Osteoblast (primary cell): Measurements from ENCODE around the gene PSMA8. TPM values are rescaled to one million over a fixed set of nuclear protein-coding genes. Genes with fewer than 3 reads are reported as not detected.
"Not testable (repeated sequence)": the region's sequence is repeated elsewhere in the genome, so short reads cannot be mapped to it uniquely, and the experiment has no call there.

Experiments used
- DNase-seq: peaks from one replicate; pipeline ENCODE4 v3.0.0; 2011; ENCODE audit warnings: low spot score, mixed read lengths; ENCODE audit not compliant: insufficient read length; ENCODE audit errors: missing footprints
- H2AFZ ChIP-seq: 2 replicates; pipeline ENCODE4 v1.6.0; 2011; ENCODE audit warnings: mild to moderate bottlenecking, low read length
- H3K27ac ChIP-seq: 2 replicates; pipeline ENCODE4 v1.5.1; 2011; ENCODE audit warnings: mild to moderate bottlenecking, low read depth, low read length, moderate library complexity
- H3K27me3 ChIP-seq: 2 replicates; pipeline ENCODE4 v1.6.0; 2012; ENCODE audit warnings: mild to moderate bottlenecking, control low read depth, inconsistent platforms, low read length, moderate library complexity; ENCODE audit not compliant: insufficient read depth
- H3K36me3 ChIP-seq: 2 replicates; pipeline ENCODE4 v1.5.1; 2011; ENCODE audit warnings: mild to moderate bottlenecking, low read length, control low read depth, moderate library complexity; ENCODE audit not compliant: insufficient read depth
- H3K4me1 ChIP-seq: 2 replicates; pipeline ENCODE4 v1.5.1; 2011; ENCODE audit warnings: mild to moderate bottlenecking, low read length, control low read depth, moderate library complexity; ENCODE audit not compliant: insufficient read depth
- H3K4me2 ChIP-seq: 2 replicates; pipeline ENCODE4 v1.6.0; 2011; ENCODE audit warnings: mild to moderate bottlenecking, low read length; ENCODE audit not compliant: insufficient read depth
- H3K4me3 ChIP-seq: fragments of 200-600 bp; sonication (generic); 3 replicates; pipeline ENCODE4 v1.5.1; 2012; ENCODE audit warnings: mild to moderate bottlenecking, low read length, inconsistent platforms; ENCODE audit not compliant: insufficient read depth
- H3K79me2 ChIP-seq: 2 replicates; pipeline ENCODE4 v1.6.0; 2012; ENCODE audit warnings: mild to moderate bottlenecking, low read length, control low read depth, inconsistent platforms; ENCODE audit not compliant: insufficient read depth
- H3K9me3 ChIP-seq: 2 replicates; pipeline ENCODE4 v1.5.1; 2011; ENCODE audit warnings: low read depth, low read length, control low read depth
- H4K20me1 ChIP-seq: 2 replicates; pipeline ENCODE4 v1.6.0; 2012; ENCODE audit warnings: mild to moderate bottlenecking, low read length, control low read depth; ENCODE audit not compliant: insufficient read depth
- CTCF ChIP-seq: IDR thresholded peaks from 2 replicates; pipeline ENCODE4 v1.5.1; 2011; ENCODE audit warnings: mild to moderate bottlenecking, low read depth, low read length, moderate library complexity; ENCODE audit errors: extremely low read depth
- total RNA-seq: library from RNA; depleted of rRNA; stranded (reverse); fragments of >200 nt; gene quantifications from 2 replicates; pipeline ENCODE4 v1.2.3, GENCODE V29; 2012

PSMA8 gene
- total RNA-seq, 1 donor: not detected

- no peak for DNase-seq
- Histone ChIP-seq H3K9me3 (no peaks in the 10 kb centered on the region), H2AFZ (no peak overlapping the region)
Observed at GRCh38 chr18:26119246-26119645, 14.4 kb upstream of the PSMA8 start.

DNA sequence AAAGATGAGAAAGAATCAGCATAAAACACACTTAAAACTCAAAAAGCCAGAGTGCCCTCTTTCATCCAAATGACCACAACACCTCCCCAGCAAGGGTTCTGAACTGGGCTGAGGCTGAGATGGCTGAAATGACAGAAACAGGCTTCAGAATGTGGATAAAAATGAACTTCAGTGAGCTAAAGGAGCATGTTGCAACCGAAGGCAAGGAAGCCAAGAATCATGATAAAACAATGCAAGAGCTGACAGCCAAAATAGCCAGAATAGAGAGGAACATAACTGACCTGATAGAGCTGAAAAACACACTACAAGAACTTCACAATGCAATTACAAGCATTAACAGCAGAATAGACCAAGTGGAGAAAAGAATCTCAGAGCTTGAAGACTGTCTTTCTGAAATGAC lies 12.2 kb upstream of the PSMA8 start:
- Histone ChIP-seq H3K36me3 (no peaks in the 10 kb centered on the region), H3K9me3 (no peaks in the 10 kb centered on the region), H3K27me3 (no peaks in the 10 kb centered on the region), H3K4me1 (no peaks in the 10 kb centered on the region), H2AFZ (no peak overlapping the region), H4K20me1 (no peaks in the 10 kb centered on the region), H3K4me2 (no peak overlapping the region), H3K4me3 (no peak overlapping the region), H3K79me2 (no peaks in the 10 kb centered on the region), H3K27ac (no peak overlapping the region)
- no peak for DNase-seq
- no peak for TF ChIP-seq CTCF

More at GRCh38 chr18:26119246-26119645, 14.4 kb upstream of the PSMA8 start:
- Histone ChIP-seq H3K36me3 (no peaks in the 10 kb centered on the region), H3K4me2 (no peak overlapping the region), H3K27me3 (no peaks in the 10 kb centered on the region), H3K79me2 (no peaks in the 10 kb centered on the region), H4K20me1 (no peaks in the 10 kb centered on the region), H3K4me3 (no peak overlapping the region), H3K4me1 (no peaks in the 10 kb centered on the region), H3K27ac (no peak overlapping the region)
- TF ChIP-seq CTCF: no peak

- not testable (repeated sequence) for H3K4me2 ChIP-seq, H3K4me3 ChIP-seq, H3K27ac ChIP-seq, H4K20me1 ChIP-seq, H3K4me1 ChIP-seq, H3K36me3 ChIP-seq, DNase-seq, H3K27me3 ChIP-seq, H3K79me2 ChIP-seq, H3K9me3 ChIP-seq, H2AFZ ChIP-seq
Observed at GRCh38 chr18:26121994-26122393, 11.7 kb upstream of the PSMA8 start.

DNA sequence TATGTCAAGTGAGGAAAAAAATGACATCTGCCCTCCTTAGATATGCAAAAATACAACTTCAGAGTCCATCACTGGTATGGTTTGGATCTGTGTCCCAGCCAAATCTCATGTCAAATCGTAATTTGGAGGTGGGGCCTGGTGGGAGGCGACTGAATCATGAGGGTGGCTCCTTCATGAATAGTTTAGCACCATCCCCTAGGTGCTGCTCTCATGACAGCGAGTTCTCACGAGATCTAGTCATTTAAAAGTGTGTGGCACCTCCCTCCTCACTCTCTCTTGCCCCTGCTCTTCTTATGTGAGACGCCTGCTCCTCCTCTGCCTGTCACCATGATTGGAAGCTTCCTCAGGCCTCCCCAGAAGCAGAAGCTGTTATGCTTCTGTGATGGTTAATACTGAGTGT lies 5.9 kb upstream of the PSMA8 start:
- no peaks in the 10 kb centered on the region for H3K79me2 ChIP-seq
- H3K9me3 ChIP-seq: no peaks in the 10 kb centered on the region
- H3K36me3 ChIP-seq: no peaks in the 10 kb centered on the region
- H3K27me3 ChIP-seq: no peaks in the 10 kb centered on the region
- H3K4me1 ChIP-seq: no peaks in the 10 kb centered on the region
- TF ChIP-seq CTCF: no peak
- no peak overlapping the region for H3K4me2 ChIP-seq
- no peaks in the 10 kb centered on the region for H4K20me1 ChIP-seq
- H2AFZ ChIP-seq: no peak overlapping the region
- no peak overlapping the region for H3K27ac ChIP-seq
- no peak for DNase-seq
- no peak overlapping the region for H3K4me3 ChIP-seq

GRCh38 chr18:26128192-26128591 lies 5.5 kb upstream of the PSMA8 start:
- not testable (repeated sequence) for H3K9me3 ChIP-seq, H3K27ac ChIP-seq, H3K79me2 ChIP-seq

More at GRCh38 chr18:26128192-26128591, 5.5 kb upstream of the PSMA8 start:
- H2AFZ ChIP-seq, H3K27me3 ChIP-seq, H4K20me1 ChIP-seq, H3K4me3 ChIP-seq, H3K4me2 ChIP-seq, DNase-seq, H3K4me1 ChIP-seq, H3K36me3 ChIP-seq: not testable (repeated sequence)
